PC-3 (cell line): ENCODE data around the gene SLC48A1. TPM values are rescaled to one million over a fixed set of nuclear protein-coding genes. Genes with fewer than 3 reads are reported as not detected.

Experiments used
- ATAC-seq: fragments of 200-7000 bp; cut with Tn5 transposase; 2 replicates; pipeline ENCODE4 v1.9.1; 2020; ENCODE audit warnings: mild to moderate bottlenecking, moderate library complexity
- BruUV-seq: library from RNA; stranded (reverse); fragments of 400-500 nt; replicated peaks from 2 replicates; lab custom pipeline; 2021; lab: Mats Ljungman, UMichigan
- CTCF ChIA-PET: fragments of 300-600 bp; sonication (Branson Sonifier 250); formaldehyde crosslinking; loops from one replicate; lab custom pipeline; 2022; ENCODE audit warnings: antibody characterized with exemption; lab: Charles Lee
- POLR2A ChIA-PET: fragments of 300-600 bp; sonication (Branson Sonifier 250); formaldehyde crosslinking; loops from one replicate; lab custom pipeline; 2022; ENCODE audit warnings: antibody characterized with exemption; ENCODE audit not compliant: unreplicated experiment; lab: Charles Lee
- DNase-seq: peaks from one replicate; pipeline ENCODE4 v3.0.0-alpha.2; 2015
- H2AFZ ChIP-seq: fragments of 300-600 bp; sonication (generic); 2 replicates; pipeline ENCODE4 v1.6.0; 2016; ENCODE audit warnings: antibody characterized with exemption, low read length
- H3F3A ChIP-seq: fragments of 300-600 bp; sonication (generic); one replicate; pipeline ENCODE4 v1.6.0; 2017; ENCODE audit warnings: antibody characterized with exemption, low read length, control low read depth, mild to moderate bottlenecking; ENCODE audit not compliant: unreplicated experiment
- H3K27ac ChIP-seq: fragments of 300-600 bp; sonication (generic); 2 replicates; pipeline ENCODE4 v1.5.1; 2016; ENCODE audit warnings: mild to moderate bottlenecking, low read length
- H3K27me3 ChIP-seq: fragments of 300-600 bp; sonication (generic); 2 replicates; pipeline ENCODE4 v1.6.1; 2016; ENCODE audit warnings: low read length, mixed read lengths
- H3K36me3 ChIP-seq: fragments of 300-600 bp; sonication (generic); 2 replicates; pipeline ENCODE4 v1.6.1; 2016; ENCODE audit warnings: low read depth, mixed run types, low read length, mixed read lengths
- H3K4me1 ChIP-seq: fragments of 300-600 bp; sonication (generic); 2 replicates; pipeline ENCODE4 v1.5.1; 2016; ENCODE audit warnings: low read length; ENCODE audit not compliant: insufficient read depth
- H3K4me2 ChIP-seq: fragments of 300-600 bp; sonication (generic); 2 replicates; pipeline ENCODE4 v1.6.0; 2016; ENCODE audit warnings: low read length
- H3K4me3 ChIP-seq: fragments of 300-600 bp; sonication (generic); 2 replicates; pipeline ENCODE4 v1.5.1; 2016; ENCODE audit warnings: mild to moderate bottlenecking, low read length, mixed read lengths
- H3K79me2 ChIP-seq: fragments of 300-600 bp; sonication (generic); 2 replicates; pipeline ENCODE4 v1.6.1; 2017; ENCODE audit warnings: low read length, mixed read lengths
- H3K9ac ChIP-seq: fragments of 300-600 bp; sonication (generic); 2 replicates; pipeline ENCODE4 v1.6.0; 2016; ENCODE audit warnings: mild to moderate bottlenecking, low read length
- H3K9me2 ChIP-seq: fragments of 300-600 bp; sonication (generic); replicated peaks from 2 replicates; pipeline ENCODE4 v1.6.1; 2016; ENCODE audit warnings: mixed run types, low read length, mixed read lengths
- H3K9me3 ChIP-seq: fragments of 300-600 bp; sonication (generic); 2 replicates; pipeline ENCODE4 v1.6.1; 2016; ENCODE audit warnings: low read length, mixed read lengths
- H4K20me1 ChIP-seq: fragments of 300-600 bp; sonication (generic); 2 replicates; pipeline ENCODE4 v1.6.1; 2016; ENCODE audit warnings: low read length, mixed read lengths
- CTCF ChIP-seq: fragments of 300-600 bp; sonication (generic); conservative IDR thresholded peaks from 2 replicates; pipeline ENCODE4 v1.5.1; 2017; ENCODE audit warnings: antibody characterized with exemption, low read depth, mild to moderate bottlenecking, low read length
- EZH2 ChIP-seq: fragments of 300-600 bp; sonication (generic); IDR thresholded peaks from one replicate; pipeline ENCODE4 v1.6.1; 2017; ENCODE audit warnings: antibody characterized with exemption, mild to moderate bottlenecking, low read length; ENCODE audit not compliant: unreplicated experiment
- EZH2phosphoT487 ChIP-seq: fragments of 300-600 bp; sonication (generic); IDR thresholded peaks from 2 replicates; pipeline ENCODE4 v1.6.1; 2018; ENCODE audit warnings: mild to moderate bottlenecking, antibody characterized with exemption, low read length, borderline replicate concordance
- intact Hi-C: fragments of 100-400 bp; cut with micrococcal nuclease; formaldehyde crosslinking; loops from 2 replicates; pipeline ENCODE4 v1.9.0; 2023
- total RNA-seq: library from RNA; depleted of rRNA; stranded (reverse); fragments of >200 nt; gene quantifications from 2 replicates; pipeline ENCODE4 v1.2.3, GENCODE V29; 2014

SLC48A1 gene
- total RNA-seq, 1 experiment from 2014 or later: 21.4 TPM

- Histone ChIP-seq H2AFZ (no peak overlapping the region), H3K9me3 (no peaks in the 10 kb centered on the region), H3K4me3 (no peak overlapping the region), H3K27ac (no peak overlapping the region), H3K36me3 (no peaks in the 10 kb centered on the region), H3K4me2 (no peak overlapping the region), H4K20me1 (no peaks in the 10 kb centered on the region), H3K9ac (no peak overlapping the region), H3F3A (no peaks in the 10 kb centered on the region), H3K9me2 (no peaks in the 10 kb centered on the region), H3K27me3 (no peaks in the 10 kb centered on the region), H3K79me2 (no peaks in the 10 kb centered on the region), H3K4me1 (peaks cover 9% of the 10 kb centered on the region; the same call in 1 of the 2 replicates)
- intact Hi-C loops: no loop called here
- POLR2A ChIA-PET: interaction anchor here (0.7 kb wide), 1 partner anchor 22 kb away, joined by 3 read pairs; the partner anchor contains the start of gene RAPGEF3
- CTCF ChIA-PET: no interaction called here
- BruUV-seq: no TSS peak
- DNase-seq: no peak
- no peak for TF ChIP-seq EZH2phosphoT487
- TF ChIP-seq CTCF: no peak
- no peak for TF ChIP-seq EZH2
- ATAC-seq: no peak; the same call in 1 of the 2 replicates
Measured at GRCh38 chr12:47736877-47737676, 36.0 kb upstream of the SLC48A1 start.

GRCh38 chr12:47737936-47738594 is 35.0 kb upstream of the SLC48A1 start:
- Histone ChIP-seq H3K36me3 (no peaks in the 10 kb centered on the region), H3K4me3 (no peak overlapping the region), H3K27ac (no peak overlapping the region), H3K79me2 (no peaks in the 10 kb centered on the region), H3K4me2 (no peak overlapping the region), H3K9me3 (no peaks in the 10 kb centered on the region), H4K20me1 (no peaks in the 10 kb centered on the region), H2AFZ (no peak overlapping the region), H3K9ac (no peak overlapping the region), H3F3A (no peaks in the 10 kb centered on the region), H3K9me2 (no peaks in the 10 kb centered on the region), H3K27me3 (no peaks in the 10 kb centered on the region), H3K4me1 (peaks cover 13% of the 10 kb centered on the region; the same call in 1 of the 2 replicates)
- TF ChIP-seq EZH2phosphoT487 (no peak), CTCF (no peak), EZH2 (no peak)
- BruUV-seq: no TSS peak
- DNase-seq (no peak), ATAC-seq (no peak)
- intact Hi-C loops: no loop called here
- CTCF ChIA-PET: no interaction called here
- POLR2A ChIA-PET: no interaction called here

- Histone ChIP-seq H3K4me2 (no peak overlapping the region), H3K79me2 (no peaks in the 10 kb centered on the region), H3K36me3 (no peaks in the 10 kb centered on the region), H3K9me2 (no peaks in the 10 kb centered on the region), H3K4me3 (no peak overlapping the region), H3K27ac (no peak overlapping the region), H3K9me3 (no peaks in the 10 kb centered on the region), H4K20me1 (no peaks in the 10 kb centered on the region), H2AFZ (no peak overlapping the region), H3K27me3 (no peaks in the 10 kb centered on the region), H3K9ac (no peak overlapping the region), H3K4me1 (peaks cover 13% of the 10 kb centered on the region; the same call in 1 of the 2 replicates), H3F3A (no peaks in the 10 kb centered on the region)
- ChIA-PET CTCF (no interaction called here), POLR2A (no interaction called here)
- ATAC-seq (no peak), DNase-seq (no peak)
- intact Hi-C loops: no loop called here
- BruUV-seq: no TSS peak
- TF ChIP-seq EZH2phosphoT487: no peak
- no peak for TF ChIP-seq EZH2
- TF ChIP-seq CTCF: no peak
Measured at GRCh38 chr12:47739297-47739696, 33.7 kb upstream of the SLC48A1 start.
